Heart right ventricle (tissue), 16 donors: Measurements from ENCODE around the gene ZNF532. TPM values are rescaled to one million over a fixed set of nuclear protein-coding genes. Genes with fewer than 3 reads are reported as not detected.
A peak's percentile ranks its signal among the peaks of the same experiment; 100 is the strongest.

Source experiments
- ATAC-seq, 8 donors: fragments of 200-7000 bp; cut with Tn5 transposase; one replicate each; pipeline ENCODE4 v1.9.1; 2020; ENCODE audit warnings: mild to moderate bottlenecking in 8 of 8, moderate library complexity in 8 of 8, moderate number of reproducible peaks in 1 of 8
- DNase-seq, 2 donors: peaks; one replicate each; pipeline ENCODE4 v3.0.0-alpha.2; 2020
- H3K27ac ChIP-seq, 10 donors: fragments of 200-600 bp; sonication (generic) in 2 of 10; one replicate each; pipeline versions ENCODE4 v1.5.0 to v1.8.0; 2020 to 2022; ENCODE audit warnings: mild to moderate bottlenecking in 3 of 10
- H3K27me3 ChIP-seq, 7 donors: fragments of 200-600 bp; one replicate each; pipeline ENCODE4 v1.8.0; 2021 to 2022; ENCODE audit warnings: mild to moderate bottlenecking in 2 of 7
- H3K36me3 ChIP-seq, 9 donors: fragments of 200-600 bp; sonication (generic) in 1 of 9; one replicate each; pipeline versions ENCODE4 v1.5.0 to v1.8.0; 2020 to 2022; ENCODE audit warnings: mild to moderate bottlenecking in 2 of 9
- H3K4me1 ChIP-seq, 9 donors: fragments of 200-600 bp; sonication (generic) in 1 of 9; one replicate each; pipeline versions ENCODE4 v1.5.0 to v1.8.0; 2020 to 2022; ENCODE audit warnings: mild to moderate bottlenecking in 4 of 9
- H3K4me3 ChIP-seq, 10 donors: fragments of 200-600 bp; sonication (generic) in 2 of 10; one replicate each; pipeline versions ENCODE4 v1.5.0 to v1.8.0; 2020 to 2022; ENCODE audit warnings: mild to moderate bottlenecking in 7 of 10, moderate library complexity in 2 of 10
- H3K9me3 ChIP-seq, 11 donors: fragments of 200-600 bp in 10 of 11; sonication (generic) in 2 of 11; one replicate each; pipeline versions ENCODE4 v1.5.0 to v1.8.0; 2013 to 2022; ENCODE audit warnings: mild to moderate bottlenecking in 2 of 11, control low read depth in 1 of 11, moderate library complexity in 1 of 11
- CTCF ChIP-seq, 9 donors: fragments of 200-600 bp; sonication (generic) in 2 of 9; IDR thresholded peaks; one replicate each; pipeline versions ENCODE4 v1.5.0 to v1.8.0; 2021 to 2022; ENCODE audit warnings: antibody characterized with exemption in 9 of 9, mild to moderate bottlenecking in 5 of 9, moderate library complexity in 1 of 9
- WGBS, 2 donors: extraction: QIAGEN DNeasy Blood & Tissue Kit; methylation state at CpG; one replicate each; pipeline ENCODE4 v1.1.7; 2013; ENCODE audit warnings: inconsistent platforms in 1 of 2; 5-methylcytosine and 5-hydroxymethylcytosine counted together
- intact Hi-C, 10 donors: fragments of 100-400 bp; cut with DNase I; formaldehyde crosslinking; loops; one replicate each; pipeline versions ENCODE4 v1.11.1 to v1.14.2; 2022
- polyA plus RNA-seq, 2 donors: library from polyadenylated mRNA; stranded (reverse); fragments of 200-250 nt; gene quantifications; one replicate each; pipeline ENCODE4 v1.2.3, GENCODE V29; 2013
- total RNA-seq, 10 donors: library from RNA; stranded (reverse); fragmentation: NEBNext Ultra II Directional in 3 of 10; extraction: Animal tissue kit (Norgen Biotek cat#: 25700) in 3 of 10; gene quantifications; one replicate each; pipeline versions ENCODE4 v1.2.1 to v1.2.4, GENCODE V29; 2021 to 2023
- donor health status: Arrhythmogenic right ventricular cardiomyopathy.
- donor health status: ischemic (EF 13 %, LVEDD 7.1; RV severe dilation, severe dysfunction).
- donor health status: healthy with polysubstance abuse.
- donor health status: DM: no; HTN: yes; CAD: no.
- donor health status: DM: no; HTN: no; CAD: no.
- donor health status: ischemic (EF 25% LVEDD 6.9; RV normal size, moderate dysfunction).
- donor health status: ischemic (EF 25% LVEDD 5.7; RV mildly dilated, moderate dysfunction).
- donor health status: healthy.
- donor health status: DM: yes; HTN: yes; CAD: no.
- donor health status: Ischemic cardiomyopathy.
- donor health status: ischemic (EF 35%, LVEDD 5.7; RV mildly dilated, moderate dysfunction).
- donor health status: nonischemic (EF 11% LVEDD 7.7; RV severe dilation, severe dysfunction).
- donor health status: DM: yes; HTN: yes; CAD: no.
- donor health status: PGD.
- donor health status: ischemic (EF 29% LVEDD 5.4; RV normal size, mild dysfunction).
- donor health status: nonischemic (EF 23%, LVEDD 6.1; RV moderate dilation, normal function).

ZNF532 gene
- total and polyA plus RNA-seq, 12 donors = 13.8 to 71.4 (median 64.6) TPM

GRCh38 chr18:58845928-58846724 is 18.6 kb upstream of the ZNF532 start:
- Histone ChIP-seq H3K36me3 (no peaks in the 10 kb centered on the region), H3K9me3 (no peaks in the 10 kb centered on the region), H3K27ac (peak overlapping the region in 1 of 10 donors; percentile 73), H3K27me3 (peaks cover 0 to 7% (median 0%) of the 10 kb centered on the region in 7 donors), H3K4me3 (no peak overlapping the region), H3K4me1 (peaks cover 0 to 51% (median 17%) of the 10 kb centered on the region in 9 donors)
- TF ChIP-seq CTCF (IDR thresholded peaks at IDR 0.05) = no peak
- intact Hi-C loops = no loop called here
- 85 to 86% methylated on average over 17 of the region's 17 CpGs for WGBS, 2 donors
- DNase-seq = no peak
- ATAC-seq = no peak

- peak; percentile 30 to 77 (median 69) for ATAC-seq
Observed at GRCh38 chr18:58847383-58848071, 17.1 kb upstream of the ZNF532 start.

GRCh38 chr18:58848685-58849084 is 16.0 kb upstream of the ZNF532 start:
- H3K4me3 ChIP-seq = no peak overlapping the region
- intact Hi-C loops = no loop called here
- 91 to 96% methylated on average over 3 of the region's 3 CpGs for WGBS, 2 donors
- H3K27me3 ChIP-seq = peaks cover 0 to 7% (median 0%) of the 10 kb centered on the region in 7 donors
- H3K4me1 ChIP-seq = peaks cover 0 to 50% (median 23%) of the 10 kb centered on the region in 9 donors
- ATAC-seq (no peak), DNase-seq (no peak)
- no peak for TF ChIP-seq CTCF (IDR thresholded peaks at IDR 0.05)
- no peaks in the 10 kb centered on the region for H3K36me3 ChIP-seq
- H3K27ac ChIP-seq = no peak overlapping the region
- H3K9me3 ChIP-seq = no peaks in the 10 kb centered on the region

More at GRCh38 chr18:58847383-58848071, 17.1 kb upstream of the ZNF532 start:
- Histone ChIP-seq H3K36me3 (no peaks in the 10 kb centered on the region), H3K27me3 (peaks cover 0 to 7% (median 0%) of the 10 kb centered on the region in 7 donors), H3K27ac (peak overlapping the region; percentile 14 to 76 (median 60)), H3K4me3 (peak overlapping the region in 9 of 10 donors; percentile 25 to 53 (median 44)), H3K4me1 (peaks cover 0 to 60% (median 23%) of the 10 kb centered on the region in 9 donors), H3K9me3 (no peaks in the 10 kb centered on the region)
- DNase-seq = peak; percentile 44 to 60
- intact Hi-C loops = no loop called here
- TF ChIP-seq CTCF (IDR thresholded peaks at IDR 0.05) = no peak
- WGBS, 2 donors = 15 to 18% methylated on average over 29 of the region's 29 CpGs

GRCh38 chr18:58850786-58851469 is 13.7 kb upstream of the ZNF532 start:
- H3K27me3 ChIP-seq = peaks cover 0 to 7% (median 0%) of the 10 kb centered on the region in 7 donors
- DNase-seq (no peak), ATAC-seq (peak in 1 of 8 donors; percentile 57)
- intact Hi-C loops = loop anchor here in 2 of 10 donors (10.0 kb wide), 1 partner anchor 66 kb away; no protein-coding TSS in a partner anchor
- no peak for TF ChIP-seq CTCF (IDR thresholded peaks at IDR 0.05)
- peak overlapping the region in 1 of 10 donors; percentile 56 for H3K27ac ChIP-seq
- H3K4me1 ChIP-seq = peaks cover 0 to 39% (median 23%) of the 10 kb centered on the region in 9 donors
- WGBS, 2 donors = 76% methylated on average over 12 of the region's 12 CpGs
- H3K4me3 ChIP-seq = no peak overlapping the region
- H3K36me3 ChIP-seq = no peaks in the 10 kb centered on the region
- no peaks in the 10 kb centered on the region for H3K9me3 ChIP-seq
